GM12865 (cell line): Measurements from ENCODE around the gene SIRT1.

ENCODE experiments used
- DNase-seq: peaks from one replicate; pipeline ENCODE4 v3.0.0; 2010; ENCODE audit warnings: low read depth
- H3K4me3 ChIP-seq: 2 replicates; pipeline ENCODE4 v1.5.1; 2011; ENCODE audit warnings: mild to moderate bottlenecking, low read depth, low read length, control low read depth
- CTCF ChIP-seq: IDR thresholded peaks from 2 replicates; pipeline ENCODE4 v1.5.1; 2011; ENCODE audit warnings: low read length, control low read depth, low read depth, inconsistent platforms; ENCODE audit not compliant: insufficient read depth; ENCODE audit errors: missing control alignments

The SIRT1 gene

GRCh38 chr10:67843284-67843683, 41.2 kb upstream of the SIRT1 start:
- no peak for DNase-seq
- no peak overlapping the region for H3K4me3 ChIP-seq
- TF ChIP-seq CTCF = no peak

GRCh38 chr10:67849331-67850011, 35.0 kb upstream of the SIRT1 start:
- DNase-seq = peak; percentile 94
- TF ChIP-seq CTCF = no peak
- peak overlapping the region; percentile 73 for H3K4me3 ChIP-seq

- no peak for DNase-seq
- no peak for TF ChIP-seq CTCF
- no peak overlapping the region for H3K4me3 ChIP-seq
Observed at GRCh38 chr10:67851186-67851585, 33.3 kb upstream of the SIRT1 start.

GRCh38 chr10:67852761-67853160, 31.7 kb upstream of the SIRT1 start:
- no peak for DNase-seq
- H3K4me3 ChIP-seq = no peak overlapping the region
- TF ChIP-seq CTCF = no peak

GRCh38 chr10:67853512-67853911, 30.9 kb upstream of the SIRT1 start:
- H3K4me3 ChIP-seq = no peak overlapping the region
- no peak for TF ChIP-seq CTCF
- no peak for DNase-seq

- H3K4me3 ChIP-seq = no peak overlapping the region
- TF ChIP-seq CTCF = no peak
- no peak for DNase-seq
Observed at GRCh38 chr10:67858971-67859370, 25.5 kb upstream of the SIRT1 start.

- DNase-seq = no peak
- no peak overlapping the region for H3K4me3 ChIP-seq
- no peak for TF ChIP-seq CTCF
Observed at GRCh38 chr10:67861750-67862432, 22.6 kb upstream of the SIRT1 start.
